Measurements from ENCODE around the gene CREB3L2. TPM values are rescaled to one million over a fixed set of nuclear protein-coding genes. Genes with fewer than 3 reads are reported as not detected.

Gene CREB3L2
- total RNA-seq, 1 experiment from 2014 or later = 60.6 TPM

GRCh38 chr7:137880432-137880831 lies 121.5 kb downstream of the CREB3L2 start (continued):
- TF ChIP-seq PRDM15 (CRISPR knock-in tag; IDR thresholded peaks at IDR 0.05) = peak; percentile 27; the same call in 1 of the 2 replicates
- TF ChIP-seq SP1 (CRISPR knock-in tag; conservative IDR thresholded peaks at IDR 0.05) = no peak

- DNase-seq (ENCODE audit: low spot score) (peak; percentile 20), ATAC-seq (peak; percentile 74)
- POLR2A ChIA-PET = no interaction called here
- TF ChIP-seq FOXP1 (CRISPR knock-in tag; IDR thresholded peaks at IDR 0.05; ENCODE audit: borderline replicate concordance) = 0 out of 2 replicates have a peak, but pooled peaks have one; percentile 30
- no peak for TF ChIP-seq IRF1 (CRISPR knock-in tag; IDR thresholded peaks at IDR 0.05)
- H3K4me3 Mint-ChIP-seq = 0 out of 2 replicates have a peak overlapping the region, but pooled peaks have one; percentile 2
- peaks cover 64% of the 10 kb centered on the region for H3K36me3 Mint-ChIP-seq
- peak overlapping the region; percentile 96 for H3K27ac Mint-ChIP-seq
- peaks cover 65% of the 10 kb centered on the region for H3K4me1 Mint-ChIP-seq
- CTCF ChIA-PET = interaction anchor here (0.6 to 2.2 kb wide), 6 partner anchors 9 to 273 kb away, joined by 3 to 7 read pairs (median 6); partner anchors contain the start of gene DGKI
- peaks cover 9% of the 10 kb centered on the region for H3K9me3 Mint-ChIP-seq
- no peaks in the 10 kb centered on the region for H3K27me3 Mint-ChIP-seq (ENCODE audit: low read depth)
Measured at GRCh38 chr7:137879357-137880158, 122.3 kb downstream of the CREB3L2 start.

- ChIA-PET CTCF (interaction anchor here (0.6 to 2.2 kb wide), 6 partner anchors 8 to 272 kb away, joined by 3 to 7 read pairs (median 4); partner anchors contain the start of gene DGKI), POLR2A (no interaction called here)
- TF ChIP-seq FOXJ3 (CRISPR knock-in tag; IDR thresholded peaks at IDR 0.05; ENCODE audit: borderline replicate concordance) = no peak
- no peak for TF ChIP-seq ATF1 (CRISPR knock-in tag; IDR thresholded peaks at IDR 0.05)
- TF ChIP-seq ZNF281 (CRISPR knock-in tag; IDR thresholded peaks at IDR 0.05) = no peak
- TF ChIP-seq SP1 (CRISPR knock-in tag; conservative IDR thresholded peaks at IDR 0.05) = no peak
- no peak for TF ChIP-seq SOX15 (CRISPR knock-in tag; IDR thresholded peaks at IDR 0.05)
- no peak for TF ChIP-seq ZNF263 (CRISPR knock-in tag; IDR thresholded peaks at IDR 0.05; ENCODE audit: low read depth)
- no peak for TF ChIP-seq JUN (CRISPR knock-in tag; IDR thresholded peaks at IDR 0.05)
- TF ChIP-seq PRRX2 (CRISPR knock-in tag; IDR thresholded peaks at IDR 0.05) = no peak
- Mint-ChIP-seq H3K4me3 (no peak overlapping the region), H3K27ac (peak overlapping the region; percentile 96), H3K4me1 (peaks cover 75% of the 10 kb centered on the region), H3K9me3 (peaks cover 9% of the 10 kb centered on the region), H3K27me3 (ENCODE audit: low read depth) (no peaks in the 10 kb centered on the region), H3K36me3 (peaks cover 60% of the 10 kb centered on the region)
- no peak for DNase-seq (ENCODE audit: low spot score)
- ATAC-seq = no peak; the same call in 1 of the 2 replicates
Measured at GRCh38 chr7:137878333-137878961, 123.4 kb downstream of the CREB3L2 start.
